Measurements from ENCODE around the gene CNTNAP2. TPM values are rescaled to one million over a fixed set of nuclear protein-coding genes. Genes with fewer than 3 reads are reported as not detected.

The CNTNAP2 gene
- total RNA-seq, 4 donors from 2014 or later = 0.42 TPM; not detected in 3

GRCh38 chr7:146681487-146681886 is 564.9 kb downstream of the CNTNAP2 start:
- no peaks in the 10 kb centered on the region for H3K27me3 ChIP-seq
- no peaks in the 10 kb centered on the region for H3K4me1 ChIP-seq
- H3K9me3 ChIP-seq = no peaks in the 10 kb centered on the region

GRCh38 chr7:146683439-146683838 is 566.8 kb downstream of the CNTNAP2 start:
- Histone ChIP-seq H3K4me1 (no peaks in the 10 kb centered on the region), H3K4me3 (no peak overlapping the region), H3K9me3 (no peaks in the 10 kb centered on the region), H3K27ac (no peak overlapping the region), H3K27me3 (no peaks in the 10 kb centered on the region), H3K36me3 (no peaks in the 10 kb centered on the region)
- TF ChIP-seq CTCF (IDR thresholded peaks at IDR 0.05) = no peak
- no peak for TF ChIP-seq POLR2A (IDR thresholded peaks at IDR 0.05)
- TF ChIP-seq EP300 (IDR thresholded peaks at IDR 0.05) = no peak
- no peak for DNase-seq (ENCODE audit: low spot score in 2 of 2)
- WGBS, 2 donors = 33 to 38% methylated on average over 1 of the region's 1 CpG

More at GRCh38 chr7:146681487-146681886, 564.9 kb downstream of the CNTNAP2 start:
- H3K36me3 ChIP-seq = no peaks in the 10 kb centered on the region
- TF ChIP-seq CTCF (IDR thresholded peaks at IDR 0.05) = no peak
- TF ChIP-seq POLR2A (IDR thresholded peaks at IDR 0.05) = no peak
- TF ChIP-seq EP300 (IDR thresholded peaks at IDR 0.05) = no peak
- H3K27ac ChIP-seq = no peak overlapping the region
- no peak overlapping the region for H3K4me3 ChIP-seq
- DNase-seq (ENCODE audit: low spot score in 2 of 2) = no peak

- no peaks in the 10 kb centered on the region for H3K4me1 ChIP-seq
- DNase-seq (ENCODE audit: low spot score in 2 of 2) = no peak
- H3K36me3 ChIP-seq = no peaks in the 10 kb centered on the region
- no peaks in the 10 kb centered on the region for H3K27me3 ChIP-seq
- H3K27ac ChIP-seq = no peak overlapping the region
- no peaks in the 10 kb centered on the region for H3K9me3 ChIP-seq
- 74 to 81% methylated on average over 3 of the region's 3 CpGs for WGBS, 2 donors
- H3K4me3 ChIP-seq = no peak overlapping the region
- TF ChIP-seq CTCF (IDR thresholded peaks at IDR 0.05) (no peak), EP300 (IDR thresholded peaks at IDR 0.05) (no peak), POLR2A (IDR thresholded peaks at IDR 0.05) (no peak)
Measured at GRCh38 chr7:146690987-146691386, 574.4 kb downstream of the CNTNAP2 start.

GRCh38 chr7:146698995-146699610 is 582.5 kb downstream of the CNTNAP2 start:
- Histone ChIP-seq H3K4me3 (no peak overlapping the region), H3K9me3 (no peaks in the 10 kb centered on the region), H3K27me3 (no peaks in the 10 kb centered on the region), H3K4me1 (no peaks in the 10 kb centered on the region), H3K36me3 (no peaks in the 10 kb centered on the region), H3K27ac (no peak overlapping the region)
- 81 to 91% methylated on average over 1 of the region's 1 CpG for WGBS, 2 donors
- no peak for TF ChIP-seq CTCF (IDR thresholded peaks at IDR 0.05)
- no peak for TF ChIP-seq EP300 (IDR thresholded peaks at IDR 0.05)
- no peak for TF ChIP-seq POLR2A (IDR thresholded peaks at IDR 0.05)
- no peak for DNase-seq (ENCODE audit: low spot score in 2 of 2)

GRCh38 chr7:146700015-146700560 is 583.5 kb downstream of the CNTNAP2 start:
- no peaks in the 10 kb centered on the region for H3K4me1 ChIP-seq
- H3K27ac ChIP-seq = no peak overlapping the region
- TF ChIP-seq EP300 (IDR thresholded peaks at IDR 0.05) (no peak), CTCF (IDR thresholded peaks at IDR 0.05) (no peak)
- no peak overlapping the region for H3K4me3 ChIP-seq
- no peak for DNase-seq (ENCODE audit: low spot score in 2 of 2)
- 75 to 79% methylated on average over 1 of the region's 1 CpG for WGBS, 2 donors
- H3K36me3 ChIP-seq = no peaks in the 10 kb centered on the region
- no peaks in the 10 kb centered on the region for H3K9me3 ChIP-seq
- H3K27me3 ChIP-seq = no peaks in the 10 kb centered on the region

All from tibial nerve (tissue), 4 donors.